ENCODE data around the gene PDLIM1. TPM values are rescaled to one million over a fixed set of nuclear protein-coding genes. Genes with fewer than 3 reads are reported as not detected.
"Not testable (repeated sequence)": the region's sequence is repeated elsewhere in the genome, so short reads cannot be mapped to it uniquely, and the experiment has no call there.

PDLIM1 gene
- total RNA-seq, 1 experiment from 2014 or later = 202 TPM

DNA sequence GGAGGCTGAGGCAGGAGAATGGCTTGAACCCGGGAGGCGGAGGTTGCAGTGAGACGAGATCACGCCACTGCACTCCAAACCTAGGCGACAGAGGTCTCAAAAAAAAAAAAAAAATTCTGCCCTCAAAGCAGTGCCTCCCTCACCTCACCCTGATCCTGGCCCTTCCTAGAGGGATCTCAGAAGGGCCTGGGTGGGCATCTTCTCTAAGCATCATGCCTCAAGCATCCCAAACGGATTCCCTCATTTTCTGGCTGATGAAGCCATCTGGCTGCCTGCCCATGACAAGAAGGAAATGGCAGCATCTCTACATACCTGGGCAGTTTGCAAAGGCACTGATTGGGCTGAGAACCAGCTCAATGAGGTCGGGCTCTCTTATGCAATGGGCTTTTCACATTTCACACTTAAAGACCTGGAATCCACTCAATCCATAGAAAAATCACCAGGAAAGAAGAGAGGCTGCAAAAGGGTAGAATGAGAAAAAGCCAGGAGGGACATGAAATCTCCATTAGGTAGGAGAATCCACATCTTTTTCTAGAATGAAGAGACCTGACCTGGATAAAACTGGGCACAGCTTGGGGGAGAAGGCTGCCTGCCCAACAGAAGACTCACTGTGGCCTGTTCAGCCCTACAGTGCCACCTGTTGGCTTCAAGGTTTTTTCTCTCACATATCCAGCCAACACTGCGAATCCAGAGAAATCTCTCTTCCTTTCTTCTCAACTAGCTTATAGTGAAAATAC is 48.1 kb downstream of the PDLIM1 start:
- Histone ChIP-seq H3K4me1 (replicated peaks; ENCODE audit: insufficient read depth) (peaks cover 20% of the 10 kb centered on the region), H3K27me3 (ENCODE audit: insufficient read depth, low read depth) (no peaks in the 10 kb centered on the region), H3K9me3 (ENCODE audit: insufficient read depth, low read depth) (no peaks in the 10 kb centered on the region), H3K27ac (no peak overlapping the region), H3K36me3 (ENCODE audit: low read depth) (no peaks in the 10 kb centered on the region), H3F3A (ENCODE audit: insufficient read depth, low read depth) (peaks cover 17% of the 10 kb centered on the region; the same call in 1 of the 2 replicates), H3K79me2 (ENCODE audit: low read depth) (no peaks in the 10 kb centered on the region), H2AFZ (no peak overlapping the region), H4K20me1 (ENCODE audit: insufficient read depth) (no peaks in the 10 kb centered on the region), H3K4me3 (no peak overlapping the region), H3K9me2 (ENCODE audit: insufficient read depth) (no peaks in the 10 kb centered on the region), H3K4me2 (no peak overlapping the region)
- no TSS peak for BruUV-seq (replicated peaks)
- intact Hi-C loops (cut with micrococcal nuclease; ENCODE audit: unreplicated experiment) = loop anchor here (1.0 to 10.0 kb wide), 5 partner anchors 34 to 278 kb away; no protein-coding TSS in a partner anchor
- ChIA-PET POLR2A (ENCODE audit: unreplicated experiment) (interaction anchor here (0.6 kb wide), 1 partner anchor 41 kb away, joined by 3 read pairs; no protein-coding TSS in a partner anchor), CTCF (interaction anchor here (0.5 to 2.0 kb wide), 3 partner anchors 31 to 60 kb away, joined by 3 to 25 read pairs (median 9); no protein-coding TSS in a partner anchor)
- peak in 1 of 2 experiments; percentile 41 for DNase-seq
- TF ChIP-seq EZH2 (IDR thresholded peaks at IDR 0.05; ENCODE audit: low read depth) = no peak
- TF ChIP-seq CTCF (conservative IDR thresholded peaks at IDR 0.05) = peak; percentile 72

- ChIA-PET POLR2A (ENCODE audit: unreplicated experiment) (no interaction called here), CTCF (no interaction called here)
- Histone ChIP-seq H3K36me3 (ENCODE audit: low read depth) (no peaks in the 10 kb centered on the region; the same call in 1 of the 2 replicates), H3K9me3 (ENCODE audit: insufficient read depth, low read depth) (no peaks in the 10 kb centered on the region), H3K9me2 (ENCODE audit: insufficient read depth) (no peaks in the 10 kb centered on the region), H3K4me2 (no peak overlapping the region), H3K4me1 (replicated peaks; ENCODE audit: insufficient read depth) (peaks cover 21% of the 10 kb centered on the region), H4K20me1 (ENCODE audit: insufficient read depth) (no peaks in the 10 kb centered on the region), H3K79me2 (ENCODE audit: low read depth) (no peaks in the 10 kb centered on the region), H3F3A (ENCODE audit: insufficient read depth, low read depth) (peaks cover 19% of the 10 kb centered on the region), H3K27ac (no peak overlapping the region), H3K27me3 (ENCODE audit: insufficient read depth, low read depth) (no peaks in the 10 kb centered on the region), H3K4me3 (no peak overlapping the region), H2AFZ (no peak overlapping the region)
- intact Hi-C loops (cut with micrococcal nuclease; ENCODE audit: unreplicated experiment) = loop anchor here (10.0 kb wide), 1 partner anchor 277 kb away; no protein-coding TSS in a partner anchor
- TF ChIP-seq CTCF (conservative IDR thresholded peaks at IDR 0.05) (no peak), EZH2 (IDR thresholded peaks at IDR 0.05; ENCODE audit: low read depth) (no peak)
- BruUV-seq (replicated peaks) = no TSS peak
- DNase-seq = no peak
Observed at GRCh38 chr10:95241533-95241932, 49.3 kb downstream of the PDLIM1 start.

DNA sequence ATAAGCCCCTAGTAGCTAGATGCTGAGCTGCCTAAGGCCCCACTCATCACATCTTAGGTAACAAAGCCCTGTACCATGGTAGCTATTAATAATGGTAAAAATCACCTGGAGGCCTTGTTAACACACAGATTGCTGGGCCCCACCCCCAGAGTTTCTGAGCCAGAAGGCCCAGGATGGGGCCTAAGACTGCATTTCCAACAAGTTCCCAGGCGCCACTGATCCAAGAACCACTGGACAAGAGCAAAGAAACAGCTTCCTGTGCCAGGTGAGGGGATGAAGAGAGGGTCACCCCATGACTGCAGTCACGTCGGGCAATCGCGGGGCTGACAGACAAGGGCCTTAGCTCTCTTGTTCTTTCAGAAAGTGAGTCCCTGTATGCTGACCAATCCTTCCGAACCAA is 50.0 kb downstream of the PDLIM1 start:
- no peak overlapping the region for H3K27ac ChIP-seq
- BruUV-seq (replicated peaks) = no TSS peak
- H3K79me2 ChIP-seq (ENCODE audit: low read depth) = no peaks in the 10 kb centered on the region
- DNase-seq = no peak
- H3K36me3 ChIP-seq (ENCODE audit: low read depth) = no peaks in the 10 kb centered on the region; the same call in 1 of the 2 replicates
- intact Hi-C loops (cut with micrococcal nuclease; ENCODE audit: unreplicated experiment) = loop anchor here (10.0 kb wide), 1 partner anchor 276 kb away; no protein-coding TSS in a partner anchor
- H3K27me3 ChIP-seq (ENCODE audit: insufficient read depth, low read depth) = no peaks in the 10 kb centered on the region
- CTCF ChIA-PET = no interaction called here
- no peak overlapping the region for H3K4me3 ChIP-seq
- H3K4me1 ChIP-seq (replicated peaks; ENCODE audit: insufficient read depth) = peaks cover 28% of the 10 kb centered on the region
- POLR2A ChIA-PET (ENCODE audit: unreplicated experiment) = no interaction called here
- H2AFZ ChIP-seq = no peak overlapping the region
- TF ChIP-seq CTCF (conservative IDR thresholded peaks at IDR 0.05) = no peak
- no peak for TF ChIP-seq EZH2 (IDR thresholded peaks at IDR 0.05; ENCODE audit: low read depth)
- no peaks in the 10 kb centered on the region for H4K20me1 ChIP-seq (ENCODE audit: insufficient read depth)
- H3K4me2 ChIP-seq = no peak overlapping the region
- peaks cover 26% of the 10 kb centered on the region for H3F3A ChIP-seq (ENCODE audit: insufficient read depth, low read depth)
- no peaks in the 10 kb centered on the region for H3K9me2 ChIP-seq (ENCODE audit: insufficient read depth)
- H3K9me3 ChIP-seq (ENCODE audit: insufficient read depth, low read depth) = no peaks in the 10 kb centered on the region

DNA sequence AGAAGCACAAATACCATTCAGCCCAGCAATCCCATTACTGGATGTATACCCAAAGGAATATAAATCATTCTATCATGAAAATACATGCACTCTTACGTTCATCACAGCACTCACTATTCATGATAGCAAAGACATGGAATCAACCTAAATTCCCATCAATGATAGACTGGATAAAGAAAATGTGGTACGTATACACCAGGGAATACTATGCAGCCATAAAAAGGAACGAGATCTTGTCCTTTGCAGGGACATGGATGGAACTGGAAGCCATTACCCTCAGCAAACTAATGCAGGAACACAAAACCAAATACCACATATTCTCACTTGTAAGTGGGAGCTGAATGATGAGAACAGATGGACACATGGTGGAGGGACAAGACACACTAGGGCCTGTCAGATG is 50.7 kb downstream of the PDLIM1 start:
- H3K27ac ChIP-seq; H3K36me3 ChIP-seq (ENCODE audit: low read depth); CTCF ChIA-PET; H3K9me2 ChIP-seq (ENCODE audit: insufficient read depth); H3K79me2 ChIP-seq (ENCODE audit: low read depth); H4K20me1 ChIP-seq (ENCODE audit: insufficient read depth); DNase-seq; POLR2A ChIA-PET (ENCODE audit: unreplicated experiment); H2AFZ ChIP-seq; H3K9me3 ChIP-seq (ENCODE audit: insufficient read depth, low read depth); H3K4me3 ChIP-seq; H3K27me3 ChIP-seq (ENCODE audit: insufficient read depth, low read depth); H3K4me2 ChIP-seq; BruUV-seq (replicated peaks): not testable (repeated sequence)
- H3F3A ChIP-seq (ENCODE audit: insufficient read depth, low read depth) = peaks cover 33% of the 10 kb centered on the region
- intact Hi-C loops (cut with micrococcal nuclease; ENCODE audit: unreplicated experiment) = loop anchor here (10.0 kb wide), 1 partner anchor 275 kb away; no protein-coding TSS in a partner anchor
- H3K4me1 ChIP-seq (replicated peaks; ENCODE audit: insufficient read depth) = peaks cover 35% of the 10 kb centered on the region
